HepG2 (cell line): ENCODE measurements around the gene PRAC1. TPM values are rescaled to one million over a fixed set of nuclear protein-coding genes. Genes with fewer than 3 reads are reported as not detected.

Experiments used
- DNMT3B ChIP-seq: conservative IDR thresholded peaks from 2 replicates; pipeline ENCODE4 v1.6.1; 2016; ENCODE audit warnings: missing biosample characterization, control low read depth
- EP300 ChIP-seq, 3 experiments: sonication (generic) in 1 of 3; formaldehyde crosslinking in 1 of 3; IDR thresholded peaks; 2 replicates each; pipeline versions ENCODE4 v1.5.1 to v1.6.1; 2011 to 2020; ENCODE audit warnings: low read depth in 2 of 3, low read length in 2 of 3, borderline replicate concordance in 1 of 3, improper control_type of control experiment in 1 of 3, mild to moderate bottlenecking in 1 of 3, missing genetic modification reagents in 1 of 3, moderate library complexity in 1 of 3
- HOXA7 ChIP-seq: sonication (generic); formaldehyde crosslinking; IDR thresholded peaks from 2 replicates; pipeline ENCODE4 v1.8.1; 2022; ENCODE audit warnings: mild to moderate bottlenecking, missing genetic modification reagents, moderate library complexity
- HOXA9 ChIP-seq: sonication (generic); formaldehyde crosslinking; IDR thresholded peaks from 2 replicates; pipeline ENCODE4 v1.8.1; 2022; ENCODE audit warnings: missing genetic modification reagents, mild to moderate bottlenecking, moderate library complexity, borderline replicate concordance
- POLR2AphosphoS5 ChIP-seq: IDR thresholded peaks from 2 replicates; pipeline ENCODE4 v1.6.1; 2012; ENCODE audit warnings: low read depth, low read length
- RXRA ChIP-seq: sonication (generic); formaldehyde crosslinking; IDR thresholded peaks from 2 replicates; pipeline ENCODE4 v1.5.1; 2020; ENCODE audit warnings: missing genetic modification reagents
- TCF7L2 ChIP-seq: IDR thresholded peaks from 2 replicates; pipeline ENCODE4 v1.6.1; 2011; ENCODE audit warnings: mild to moderate bottlenecking, low read depth, low read length, moderate library complexity
- YEATS2 ChIP-seq: sonication (generic); formaldehyde crosslinking; IDR thresholded peaks from 2 replicates; pipeline ENCODE4 v1.4.0; 2020; ENCODE audit warnings: missing genetic modification reagents, borderline replicate concordance
- ZBTB3 ChIP-seq: sonication (generic); formaldehyde crosslinking; IDR thresholded peaks from 2 replicates; pipeline ENCODE4 v1.4.0; 2020; ENCODE audit warnings: low read depth, mild to moderate bottlenecking, moderate library complexity, missing genetic modification reagents, borderline replicate concordance
- ZKSCAN5 ChIP-seq: sonication (generic); formaldehyde crosslinking; IDR thresholded peaks from 2 replicates; pipeline ENCODE4 v1.5.1; 2020; ENCODE audit warnings: mild to moderate bottlenecking, missing genetic modification reagents
- ZNF382 ChIP-seq: sonication (generic); formaldehyde crosslinking; IDR thresholded peaks from 2 replicates; pipeline ENCODE4 v1.5.0; 2020; ENCODE audit warnings: missing genetic modification reagents, mild to moderate bottlenecking, borderline replicate concordance
- ZNF468 ChIP-seq: sonication (generic); formaldehyde crosslinking; IDR thresholded peaks from 2 replicates; pipeline ENCODE4 v1.8.0; 2022; ENCODE audit warnings: mild to moderate bottlenecking, moderate library complexity, missing genetic modification reagents
- ZNF484 ChIP-seq: sonication (generic); formaldehyde crosslinking; IDR thresholded peaks from 2 replicates; pipeline ENCODE4 v1.5.1; 2020; ENCODE audit warnings: mild to moderate bottlenecking, low read depth, missing genetic modification reagents, borderline replicate concordance
- ZNF501 ChIP-seq: sonication (generic); formaldehyde crosslinking; IDR thresholded peaks from 2 replicates; pipeline ENCODE4 v1.5.1; 2020; ENCODE audit warnings: mild to moderate bottlenecking, moderate library complexity, missing genetic modification reagents
- ZNF607 ChIP-seq: sonication (generic); formaldehyde crosslinking; IDR thresholded peaks from 2 replicates; pipeline ENCODE4 v1.5.1; 2020; ENCODE audit warnings: missing genetic modification reagents, mild to moderate bottlenecking, borderline replicate concordance
- polyA plus RNA-seq, 8 experiments: library from polyadenylated mRNA; depleted of rRNA in 3 of 8; stranded (reverse) in 7 of 8; unstranded in 1 of 8; fragments of >200 nt; fragmentation: Illumina TruSeq in 4 of 8; extraction: Trizol in 4 of 8; gene quantifications; 2 replicates each; pipeline versions ENCODE4 v1.2.1 to v1.2.3, GENCODE V29; 2011 to 2016; ENCODE audit warnings: low read depth in 4 of 8, missing spikeins in 1 of 8, mixed read lengths in 1 of 8; ENCODE audit not compliant: insufficient read depth in 1 of 8
- total RNA-seq, 5 experiments: library from RNA; depleted of rRNA; stranded (reverse); fragments of >200 nt; fragmentation: Illumina TruSeq; extraction: Trizol; gene quantifications; 2 replicates each; pipeline ENCODE4 v1.2.3, GENCODE V29; 2016; ENCODE audit warnings: low read depth in 1 of 5
- TF ChIP-seq, protein P1 (sequence below): sonication (generic); formaldehyde crosslinking; IDR thresholded peaks from 2 replicates; pipeline ENCODE4 v1.5.0; 2020; ENCODE audit warnings: missing genetic modification reagents
- TF ChIP-seq, protein P2 (sequence below): sonication (generic); formaldehyde crosslinking; IDR thresholded peaks from 2 replicates; pipeline ENCODE4 v1.9.0; 2021; ENCODE audit warnings: missing genetic modification reagents, borderline replicate concordance
- TF ChIP-seq, protein P3 (sequence below): IDR thresholded peaks from 2 replicates; pipeline ENCODE4 v1.6.1; 2016; ENCODE audit warnings: control low read depth
- TF ChIP-seq, protein P4 (sequence below): IDR thresholded peaks from 2 replicates; pipeline ENCODE4 v1.6.1; 2016; ENCODE audit warnings: missing compliant biosample characterization, missing genetic modification reagents, borderline replicate concordance
- TF ChIP-seq, protein P5 (sequence below): sonication (generic); formaldehyde crosslinking; IDR thresholded peaks from 2 replicates; pipeline ENCODE4 v1.8.0; 2022; ENCODE audit warnings: mild to moderate bottlenecking, missing genetic modification reagents; ENCODE audit not compliant: insufficient replicate concordance

The PRAC1 gene
- total and polyA plus RNA-seq, 2 of the 13 experiments (the other 11 are each of a cell fraction or from before 2014, with no cell fraction given), result not detected

DNA sequence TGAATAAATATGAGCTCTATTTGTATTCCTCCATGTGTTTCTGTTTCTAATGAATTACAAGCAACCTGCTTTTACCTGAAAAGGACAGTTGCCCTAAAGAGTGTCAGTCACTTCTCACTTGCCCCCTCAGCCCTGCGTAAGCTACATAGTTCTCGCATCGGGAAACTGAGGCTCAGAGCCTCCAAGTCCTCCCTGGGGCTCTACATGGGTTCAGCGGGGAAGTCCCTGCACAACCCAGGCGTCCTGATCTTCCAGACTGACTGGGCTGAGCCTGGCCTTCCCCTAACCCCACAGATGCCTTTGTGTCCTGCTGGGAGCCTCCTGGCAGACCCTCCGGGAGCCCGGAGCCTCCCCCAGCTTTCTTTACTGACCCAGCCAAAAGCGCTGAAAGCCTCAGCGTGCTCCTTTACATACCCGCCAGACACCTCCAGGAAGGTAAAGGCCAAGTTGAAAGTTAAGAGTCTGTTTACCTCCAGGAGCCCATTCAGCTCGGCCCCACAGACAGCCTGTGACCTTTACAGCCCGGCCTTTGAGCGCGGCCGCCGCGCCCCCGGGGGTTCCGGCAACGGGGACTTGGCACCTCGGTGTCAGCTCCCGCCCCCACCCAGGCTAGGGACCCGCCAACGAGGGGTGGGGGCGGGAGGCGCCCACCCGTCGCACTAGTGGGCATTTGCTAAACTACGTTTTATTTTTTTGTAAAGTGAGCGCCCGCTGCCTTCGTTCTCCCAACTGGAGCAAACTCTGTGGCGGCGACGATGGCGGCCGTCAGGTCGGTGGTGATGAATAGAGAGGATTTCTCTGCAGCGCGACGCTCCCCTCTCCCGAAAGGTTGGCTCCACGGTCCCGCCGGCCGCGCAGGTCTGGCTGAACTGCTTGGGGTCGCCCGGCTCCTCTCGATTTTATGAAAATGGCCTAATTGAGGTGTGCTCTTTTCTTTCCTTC lies 10.6 kb upstream of the PRAC1 start (continued):
- TF ChIP-seq ZBTB3 (no peak), YEATS2 (CRISPR knock-in tag) (no peak), ZNF468 (no peak), DNMT3B (CRISPR knock-in tag) (no peak), EP300 (IDR thresholded peaks at IDR 0.05; ENCODE audit: low read depth in 2 of 2, low read length in 2 of 2) (no peak), EP300 (CRISPR knock-in tag; IDR thresholded peaks at IDR 0.05; ENCODE audit: borderline replicate concordance) (no peak), RXRA (peak; percentile 73), POLR2AphosphoS5 (no peak), ZNF607 (CRISPR knock-in tag) (0 out of 2 replicates have a peak, but pooled peaks have one; percentile 28), ZKSCAN5 (CRISPR knock-in tag) (no peak), HOXA7 (CRISPR knock-in tag) (no peak), ZNF501 (CRISPR knock-in tag) (0 out of 2 replicates have a peak, but pooled peaks have one; percentile 50), TCF7L2 (no peak), HOXA9 (CRISPR knock-in tag) (no peak), ZNF382 (CRISPR knock-in tag) (no peak), ZNF484 (no peak)
- TF ChIP-seq, protein P1, sequence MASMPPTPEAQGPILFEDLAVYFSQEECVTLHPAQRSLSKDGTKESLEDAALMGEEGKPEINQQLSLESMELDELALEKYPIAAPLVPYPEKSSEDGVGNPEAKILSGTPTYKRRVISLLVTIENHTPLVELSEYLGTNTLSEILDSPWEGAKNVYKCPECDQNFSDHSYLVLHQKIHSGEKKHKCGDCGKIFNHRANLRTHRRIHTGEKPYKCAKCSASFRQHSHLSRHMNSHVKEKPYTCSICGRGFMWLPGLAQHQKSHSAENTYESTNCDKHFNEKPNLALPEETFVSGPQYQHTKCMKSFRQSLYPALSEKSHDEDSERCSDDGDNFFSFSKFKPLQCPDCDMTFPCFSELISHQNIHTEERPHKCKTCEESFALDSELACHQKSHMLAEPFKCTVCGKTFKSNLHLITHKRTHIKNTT (CRISPR knock-in tag), result no peak
- TF ChIP-seq, protein P2, sequence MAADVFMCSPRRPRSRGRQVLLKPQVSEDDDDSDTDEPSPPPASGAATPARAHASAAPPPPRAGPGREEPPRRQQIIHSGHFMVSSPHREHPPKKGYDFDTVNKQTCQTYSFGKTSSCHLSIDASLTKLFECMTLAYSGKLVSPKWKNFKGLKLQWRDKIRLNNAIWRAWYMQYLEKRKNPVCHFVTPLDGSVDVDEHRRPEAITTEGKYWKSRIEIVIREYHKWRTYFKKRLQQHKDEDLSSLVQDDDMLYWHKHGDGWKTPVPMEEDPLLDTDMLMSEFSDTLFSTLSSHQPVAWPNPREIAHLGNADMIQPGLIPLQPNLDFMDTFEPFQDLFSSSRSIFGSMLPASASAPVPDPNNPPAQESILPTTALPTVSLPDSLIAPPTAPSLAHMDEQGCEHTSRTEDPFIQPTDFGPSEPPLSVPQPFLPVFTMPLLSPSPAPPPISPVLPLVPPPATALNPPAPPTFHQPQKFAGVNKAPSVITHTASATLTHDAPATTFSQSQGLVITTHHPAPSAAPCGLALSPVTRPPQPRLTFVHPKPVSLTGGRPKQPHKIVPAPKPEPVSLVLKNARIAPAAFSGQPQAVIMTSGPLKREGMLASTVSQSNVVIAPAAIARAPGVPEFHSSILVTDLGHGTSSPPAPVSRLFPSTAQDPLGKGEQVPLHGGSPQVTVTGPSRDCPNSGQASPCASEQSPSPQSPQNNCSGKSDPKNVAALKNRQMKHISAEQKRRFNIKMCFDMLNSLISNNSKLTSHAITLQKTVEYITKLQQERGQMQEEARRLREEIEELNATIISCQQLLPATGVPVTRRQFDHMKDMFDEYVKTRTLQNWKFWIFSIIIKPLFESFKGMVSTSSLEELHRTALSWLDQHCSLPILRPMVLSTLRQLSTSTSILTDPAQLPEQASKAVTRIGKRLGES (CRISPR knock-in tag), result no peak
- TF ChIP-seq, protein P3, sequence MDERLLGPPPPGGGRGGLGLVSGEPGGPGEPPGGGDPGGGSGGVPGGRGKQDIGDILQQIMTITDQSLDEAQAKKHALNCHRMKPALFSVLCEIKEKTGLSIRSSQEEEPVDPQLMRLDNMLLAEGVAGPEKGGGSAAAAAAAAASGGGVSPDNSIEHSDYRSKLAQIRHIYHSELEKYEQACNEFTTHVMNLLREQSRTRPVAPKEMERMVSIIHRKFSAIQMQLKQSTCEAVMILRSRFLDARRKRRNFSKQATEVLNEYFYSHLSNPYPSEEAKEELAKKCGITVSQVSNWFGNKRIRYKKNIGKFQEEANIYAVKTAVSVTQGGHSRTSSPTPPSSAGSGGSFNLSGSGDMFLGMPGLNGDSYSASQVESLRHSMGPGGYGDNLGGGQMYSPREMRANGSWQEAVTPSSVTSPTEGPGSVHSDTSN (CRISPR knock-in tag), result no peak
- TF ChIP-seq, protein P4, sequence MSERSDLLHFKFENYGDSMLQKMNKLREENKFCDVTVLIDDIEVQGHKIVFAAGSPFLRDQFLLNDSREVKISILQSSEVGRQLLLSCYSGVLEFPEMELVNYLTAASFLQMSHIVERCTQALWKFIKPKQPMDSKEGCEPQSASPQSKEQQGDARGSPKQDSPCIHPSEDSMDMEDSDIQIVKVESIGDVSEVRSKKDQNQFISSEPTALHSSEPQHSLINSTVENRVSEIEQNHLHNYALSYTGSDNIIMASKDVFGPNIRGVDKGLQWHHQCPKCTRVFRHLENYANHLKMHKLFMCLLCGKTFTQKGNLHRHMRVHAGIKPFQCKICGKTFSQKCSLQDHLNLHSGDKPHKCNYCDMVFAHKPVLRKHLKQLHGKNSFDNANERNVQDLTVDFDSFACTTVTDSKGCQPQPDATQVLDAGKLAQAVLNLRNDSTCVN, result no peak
- TF ChIP-seq, protein P5, sequence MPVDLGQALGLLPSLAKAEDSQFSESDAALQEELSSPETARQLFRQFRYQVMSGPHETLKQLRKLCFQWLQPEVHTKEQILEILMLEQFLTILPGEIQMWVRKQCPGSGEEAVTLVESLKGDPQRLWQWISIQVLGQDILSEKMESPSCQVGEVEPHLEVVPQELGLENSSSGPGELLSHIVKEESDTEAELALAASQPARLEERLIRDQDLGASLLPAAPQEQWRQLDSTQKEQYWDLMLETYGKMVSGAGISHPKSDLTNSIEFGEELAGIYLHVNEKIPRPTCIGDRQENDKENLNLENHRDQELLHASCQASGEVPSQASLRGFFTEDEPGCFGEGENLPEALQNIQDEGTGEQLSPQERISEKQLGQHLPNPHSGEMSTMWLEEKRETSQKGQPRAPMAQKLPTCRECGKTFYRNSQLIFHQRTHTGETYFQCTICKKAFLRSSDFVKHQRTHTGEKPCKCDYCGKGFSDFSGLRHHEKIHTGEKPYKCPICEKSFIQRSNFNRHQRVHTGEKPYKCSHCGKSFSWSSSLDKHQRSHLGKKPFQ (CRISPR knock-in tag), result no peak
